GM21737 (cell line): ENCODE measurements around the gene KLRK1.
A peak's percentile ranks its signal among the peaks of the same experiment; 100 is the strongest.
"Not testable (repeated sequence)": the region's sequence is repeated elsewhere in the genome, so short reads cannot be mapped to it uniquely, and the experiment has no call there.

ENCODE experiments used
- ATAC-seq: cut with Tn5 transposase; IDR thresholded peaks from one replicate; pipeline ENCODE4 v1.9.1; 2021; ENCODE audit warnings: mild to moderate bottlenecking, moderate library complexity; ENCODE audit not compliant: unreplicated experiment

KLRK1 gene

DNA sequence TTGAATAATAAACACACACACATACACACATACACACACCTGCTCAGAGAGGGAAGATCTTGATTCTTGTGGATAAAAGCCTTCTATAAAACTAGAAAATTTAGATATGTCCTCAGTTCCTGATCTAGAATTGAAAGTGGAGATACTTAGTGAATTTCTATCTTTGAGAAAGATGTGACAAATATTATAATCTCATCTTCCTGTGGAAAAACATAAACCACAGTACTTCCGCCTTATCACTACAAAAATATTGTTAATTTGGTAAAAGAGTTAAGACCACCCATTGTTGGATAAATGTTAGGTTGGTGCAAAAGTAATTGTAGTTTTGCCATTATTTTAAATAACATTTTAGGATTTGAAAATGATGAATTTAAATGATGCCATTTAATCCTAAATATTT is at the start of gene KLRK1:
TSS of gene KLRK1 (minus strand) at position 138 of the 400 bp plus-strand sequence. CDS start 1,231 bp downstream, outside the sequence.
- ATAC-seq: no peak

- not testable (repeated sequence) for ATAC-seq
These were observed 47.8 kb upstream of the KLRK1 start for GRCh38 chr12:10437601-10438000.

DNA sequence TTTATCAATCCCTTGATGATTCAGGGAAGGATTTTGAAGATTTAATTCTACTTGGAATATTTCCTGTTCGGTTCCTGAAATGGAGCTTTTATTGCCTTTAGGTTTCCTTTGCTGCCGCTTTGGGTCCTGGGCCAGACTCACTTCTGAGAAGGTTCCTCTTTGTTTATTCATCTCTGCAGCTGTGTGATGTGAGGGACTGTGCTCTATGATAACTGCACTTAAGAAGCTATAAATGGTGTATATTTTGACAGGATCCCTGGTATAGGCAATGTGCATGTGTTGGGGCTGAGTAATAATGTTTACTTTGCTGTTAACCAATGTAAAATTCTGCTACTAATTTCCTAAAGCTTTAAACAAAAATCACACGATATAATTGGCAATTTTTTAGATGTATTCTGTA is 46.0 kb upstream of the KLRK1 start, which contains the start of gene KLRC2:
TSS of gene KLRC2 (minus strand) at position 195 of the 400 bp plus-strand sequence. CDS start at position 171, 24 bp downstream.
- ATAC-seq: not testable (repeated sequence)

DNA sequence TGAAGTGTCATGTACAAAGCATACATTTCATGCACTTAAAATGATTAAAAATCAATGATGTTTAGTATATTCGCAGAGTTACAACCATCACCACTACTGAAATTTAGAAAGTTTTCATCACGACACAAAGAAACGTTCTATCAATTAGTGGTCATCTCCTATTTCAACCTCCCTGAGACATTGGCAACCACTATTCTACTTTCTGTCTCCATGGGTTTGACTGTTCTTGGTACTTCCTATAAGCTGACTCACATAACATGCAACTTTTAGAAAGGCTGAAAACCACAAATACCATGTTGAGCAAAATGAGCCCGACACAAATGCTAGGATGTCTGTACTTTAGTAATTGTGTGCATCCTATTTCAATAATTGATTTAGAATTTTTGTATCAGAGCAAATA is 40.8 kb upstream of the KLRK1 start:
- not testable (repeated sequence) for ATAC-seq

DNA sequence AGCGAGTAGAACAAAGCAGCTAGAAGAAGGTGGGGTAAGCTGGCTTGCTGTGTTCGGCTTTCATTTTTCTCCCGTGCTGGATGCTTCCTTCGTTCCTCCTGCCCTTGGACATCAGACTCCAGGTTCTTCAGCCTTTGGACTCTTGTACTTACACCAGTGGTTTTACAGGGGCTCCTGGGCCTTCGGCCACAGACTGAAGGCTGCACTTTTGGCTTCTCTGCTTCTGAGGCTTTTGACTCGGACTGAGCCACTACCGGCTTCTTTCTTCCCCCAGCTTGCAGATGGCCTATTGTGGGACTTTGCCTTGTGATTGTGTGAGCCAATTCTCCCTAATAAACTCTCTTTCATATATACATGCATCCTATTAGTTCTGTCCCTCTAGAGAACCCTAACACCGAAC is 36.1 kb upstream of the KLRK1 start:
- not testable (repeated sequence) for ATAC-seq

DNA sequence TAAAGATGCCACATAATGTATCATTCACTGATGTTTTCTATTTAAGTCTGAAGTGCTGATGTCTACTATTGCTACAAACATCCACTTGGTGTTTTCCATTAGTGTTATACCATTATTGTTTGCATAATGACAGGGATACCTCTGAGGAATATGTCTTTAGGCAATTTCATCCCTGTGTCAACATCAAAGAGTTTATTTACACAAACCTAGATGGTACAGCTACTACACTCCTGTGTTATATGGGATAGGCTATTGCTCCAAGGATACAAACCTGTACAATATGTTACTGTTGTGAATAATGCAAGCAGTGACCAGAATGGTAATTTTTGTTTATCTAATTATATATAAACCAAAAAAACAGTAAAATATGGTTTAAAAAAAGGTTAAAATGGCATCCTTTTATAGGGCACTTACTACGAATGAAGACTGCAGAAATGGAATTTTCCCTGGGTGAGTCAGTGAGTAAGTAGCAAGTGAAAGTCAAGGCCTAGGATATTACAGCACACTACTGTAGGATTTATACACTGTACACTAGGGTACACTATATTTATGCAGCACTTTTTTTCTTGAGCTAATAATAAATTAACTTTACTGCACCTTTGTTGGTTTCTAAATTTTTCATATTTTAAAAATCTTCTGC is 34.5 kb upstream of the KLRK1 start:
- ATAC-seq: not testable (repeated sequence)

- ATAC-seq: not testable (repeated sequence)
These were observed 32.3 kb upstream of the KLRK1 start for GRCh38 chr12:10422159-10422558.

DNA sequence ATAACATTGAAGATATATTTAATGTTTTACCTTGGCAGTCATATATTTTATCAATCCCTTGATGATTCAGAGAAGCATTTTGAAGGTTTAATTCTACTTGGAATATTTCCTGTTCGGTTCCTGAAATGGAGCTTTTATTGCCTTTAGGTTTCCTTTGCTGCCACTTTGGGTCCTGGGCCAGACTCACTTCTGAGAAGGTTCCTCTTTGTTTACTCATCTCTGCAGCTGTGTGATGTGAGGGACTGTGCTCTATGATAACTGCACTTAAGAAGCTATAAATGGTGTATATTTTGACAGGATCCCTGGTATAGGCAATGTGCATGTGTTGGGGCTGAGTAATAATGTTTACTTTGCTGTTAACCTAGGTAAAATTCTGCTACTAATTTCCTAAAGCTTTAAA is 30.5 kb upstream of the KLRK1 start, which contains the start of gene KLRC3:
TSS of gene KLRC3 (minus strand) at position 262 of the 400 bp plus-strand sequence. CDS start at position 217, 45 bp downstream.
- ATAC-seq: not testable (repeated sequence)

DNA sequence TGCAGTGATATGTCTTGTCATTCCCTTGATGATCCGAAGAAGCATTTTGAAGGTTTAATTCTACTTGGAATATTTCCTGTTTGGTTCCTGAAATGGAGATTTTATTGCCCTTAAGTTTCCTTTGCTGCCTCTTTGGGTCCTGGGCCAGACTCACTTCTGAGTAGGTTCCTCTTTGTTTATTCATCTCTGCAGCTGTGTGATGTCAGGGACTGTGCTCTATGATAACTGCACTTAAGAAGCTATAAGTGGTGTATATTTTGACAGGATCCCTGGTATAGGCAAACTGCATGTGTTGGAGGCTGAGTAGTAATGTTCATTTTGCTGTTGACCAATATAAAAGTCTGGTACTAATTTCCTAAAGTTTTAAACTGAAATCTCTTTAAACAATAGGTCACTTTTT is 19.6 kb upstream of the KLRK1 start, which contains the start of gene KLRC4:
TSS of gene KLRC4 (minus strand) at position 366 of the 400 bp plus-strand sequence. CDS start at position 184, 182 bp downstream.
- ATAC-seq: no peak

- no peak for ATAC-seq
These were observed 19.0 kb upstream of the KLRK1 start for GRCh38 chr12:10408842-10409241.

DNA sequence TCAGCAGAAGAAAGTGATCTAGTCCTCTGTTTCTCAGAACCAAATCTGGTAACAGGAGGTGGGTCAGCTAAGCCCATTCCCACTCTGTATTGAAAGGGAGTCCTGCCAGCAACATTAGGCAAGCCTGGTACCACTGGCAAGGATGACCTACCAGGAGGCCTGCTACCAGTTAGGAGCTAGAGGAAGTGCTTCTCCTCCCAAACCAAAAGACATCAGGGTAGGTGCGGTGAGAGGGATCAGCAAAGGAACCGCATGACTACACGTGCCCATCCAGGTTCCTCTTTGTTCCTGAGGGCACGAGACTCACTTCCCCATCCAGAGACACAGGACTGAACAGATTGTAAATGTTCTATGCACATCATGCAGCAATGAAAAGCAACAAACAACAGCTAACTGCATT is 16.9 kb upstream of the KLRK1 start:
- no peak for ATAC-seq

- ATAC-seq: no peak
These were observed 15.5 kb upstream of the KLRK1 start for GRCh38 chr12:10405294-10405693.

DNA sequence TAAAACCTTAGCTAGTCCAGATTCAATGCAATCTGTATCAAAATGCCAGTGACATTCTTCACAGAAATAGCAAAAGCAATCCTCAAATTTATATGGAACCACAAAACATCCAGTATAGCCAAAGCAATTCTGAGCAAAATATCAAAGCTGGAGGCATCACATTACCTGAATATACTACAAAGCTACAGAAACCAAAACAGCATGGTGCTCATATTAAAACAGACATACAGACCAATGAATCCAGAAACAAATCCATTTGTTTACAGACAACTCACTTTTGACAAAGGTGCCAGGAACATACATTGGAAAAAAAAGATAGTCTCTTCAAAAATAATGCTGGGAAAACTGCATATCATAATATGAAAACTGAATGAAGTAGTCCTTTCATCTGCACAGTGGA is 15.0 kb upstream of the KLRK1 start:
- ATAC-seq: no peak

DNA sequence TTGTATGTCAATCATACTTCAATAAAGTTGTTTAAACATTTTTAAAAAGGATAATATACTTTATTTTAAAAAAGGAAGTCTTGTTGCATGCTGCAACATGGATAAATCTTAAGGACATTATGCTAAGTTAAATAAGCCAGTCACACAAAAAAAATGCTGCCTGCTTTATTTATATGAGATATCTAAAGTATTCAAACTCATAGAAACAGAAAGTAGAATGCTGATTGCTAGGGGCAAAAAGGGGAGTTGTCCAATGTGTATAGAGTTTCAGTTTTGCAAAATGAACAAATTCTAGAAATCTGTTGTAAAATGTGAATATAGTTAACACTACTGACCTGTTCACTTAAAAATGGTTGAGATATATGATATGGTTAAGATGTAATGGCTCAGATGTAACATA is 11.0 kb upstream of the KLRK1 start:
- ATAC-seq: no peak

- no peak for ATAC-seq
These were observed 8.3 kb upstream of the KLRK1 start for GRCh38 chr12:10398168-10398567.

- no peak for ATAC-seq
These were observed 7.5 kb upstream of the KLRK1 start for GRCh38 chr12:10397296-10397695.

GRCh38 chr12:10396176-10396575 is 6.3 kb upstream of the KLRK1 start:
- ATAC-seq: not testable (repeated sequence)

- ATAC-seq: peak; percentile 68
These were observed 5.7 kb upstream of the KLRK1 start for GRCh38 chr12:10395390-10395998.

DNA sequence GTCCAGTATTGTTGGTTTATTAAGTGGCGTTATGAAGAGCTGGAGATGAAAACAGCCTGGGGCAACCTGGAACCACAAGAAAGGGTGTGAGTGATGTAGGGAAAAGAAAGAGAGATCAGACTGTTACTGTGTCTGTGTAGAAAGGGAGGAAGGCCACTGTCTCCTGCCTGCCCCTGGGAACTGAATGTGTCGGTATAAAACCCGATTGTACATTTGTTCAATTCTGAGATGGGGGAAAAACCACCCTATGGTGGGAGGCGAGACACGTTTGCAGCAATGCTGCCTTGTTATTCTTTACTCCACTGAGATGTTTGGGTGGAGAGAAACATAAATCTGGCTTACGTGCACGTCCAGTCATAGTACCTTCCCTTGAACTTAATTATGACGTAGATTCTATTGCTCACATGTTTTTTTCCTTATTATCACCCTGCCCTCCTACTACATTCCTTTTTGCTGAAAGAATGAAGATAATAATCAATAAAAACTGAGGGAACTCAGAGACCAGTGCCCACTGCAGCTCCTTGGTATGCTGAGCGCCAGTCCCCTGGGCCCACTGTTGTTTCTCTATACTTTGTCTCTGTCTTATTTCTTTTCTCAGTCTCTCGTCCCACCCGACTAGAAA is 4.8 kb upstream of the KLRK1 start:
- ATAC-seq: not testable (repeated sequence)

DNA sequence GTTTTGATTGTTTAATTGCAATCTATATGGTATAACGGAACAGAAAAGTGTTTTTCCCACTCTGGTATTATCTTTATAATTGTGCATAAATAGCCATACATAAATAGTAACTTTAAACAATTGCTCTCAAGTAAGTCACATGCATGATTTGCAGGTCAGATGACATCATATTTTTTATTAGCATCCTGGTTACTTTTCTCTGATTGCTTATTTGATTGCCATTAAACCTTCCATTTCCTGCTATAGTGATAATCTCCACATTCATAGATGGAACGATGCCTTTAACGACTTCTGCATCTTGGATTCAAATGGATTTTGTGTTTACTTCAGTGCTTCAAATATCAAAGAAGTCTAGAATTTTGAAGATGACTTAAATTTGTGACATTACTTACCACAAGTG is 3.5 kb upstream of the KLRK1 start:
- ATAC-seq: no peak

DNA sequence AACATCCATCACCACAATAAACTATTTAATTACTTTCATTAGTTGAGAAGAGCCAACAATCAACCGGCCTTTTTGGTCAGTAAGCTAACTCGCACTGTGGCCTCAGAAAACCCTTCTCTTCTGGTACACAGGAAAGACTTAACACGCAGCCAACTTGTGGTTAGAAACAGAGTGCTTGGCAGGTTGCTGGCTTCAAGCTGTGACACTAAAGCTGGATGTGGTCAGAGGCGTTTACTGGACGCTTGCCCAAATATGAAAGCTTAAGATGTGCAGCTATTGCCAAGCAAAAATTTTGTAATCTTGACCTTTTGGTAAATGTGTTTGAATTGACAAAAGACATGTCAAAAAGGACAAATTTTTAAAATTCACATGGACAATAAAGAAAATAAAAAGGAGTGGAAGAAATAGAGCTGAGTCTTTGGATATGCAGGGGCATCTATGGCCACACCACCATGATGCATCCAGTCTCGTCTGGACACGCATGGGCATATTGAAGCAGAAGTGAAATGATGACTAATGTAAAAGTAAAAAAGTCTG is 2.6 kb upstream of the KLRK1 start:
- peak; percentile 53 for ATAC-seq
